IMR-90 (cell line): ENCODE measurements around the gene ATP6V0C. TPM values are rescaled to one million over a fixed set of nuclear protein-coding genes. Genes with fewer than 3 reads are reported as not detected.
A peak's percentile ranks its signal among the peaks of the same experiment; 100 is the strongest.

Experiments used
- ATAC-seq: fragments of 200-7000 bp; cut with Tn5 transposase; 2 replicates; pipeline ENCODE4 v1.9.1; 2020; ENCODE audit warnings: low read depth, mild to moderate bottlenecking, moderate library complexity
- BruUV-seq: library from RNA; stranded (reverse); fragments of 400-500 nt; replicated peaks from 2 replicates; lab custom pipeline; 2021; lab: Mats Ljungman, UMichigan
- CTCF ChIA-PET: fragments of 300-600 bp; formaldehyde crosslinking; extraction: SDS; loops from one replicate; lab custom pipeline; 2021; ENCODE audit warnings: antibody characterized with exemption; lab: Yijun Ruan, JAX
- POLR2A ChIA-PET: fragments of 300-600 bp; sonication (Branson Sonifier 250); formaldehyde crosslinking; loops from one replicate; lab custom pipeline; 2022; ENCODE audit warnings: antibody characterized with exemption; ENCODE audit not compliant: unreplicated experiment; lab: Charles Lee
- DNase-seq: peaks from one replicate; pipeline ENCODE4 v3.0.0; 2013
- H2AFZ ChIP-seq: replicated peaks from 2 replicates; pipeline ENCODE3; 2013; ENCODE audit warnings: low read length, mild to moderate bottlenecking; ENCODE audit not compliant: poor library complexity
- H2AK5ac ChIP-seq: 2 replicates; pipeline ENCODE4 v1.6.1; 2013; ENCODE audit warnings: low read depth, low read length, inconsistent platforms
- H2AK9ac ChIP-seq: replicated peaks from 2 replicates; pipeline ENCODE3; 2013; ENCODE audit warnings: mild to moderate bottlenecking, low read depth, low read length, moderate library complexity; ENCODE audit not compliant: poor library complexity
- H2BK120ac ChIP-seq: 2 replicates; pipeline ENCODE4 v1.6.1; 2013; ENCODE audit warnings: low read depth, low read length, inconsistent platforms
- H2BK15ac ChIP-seq: 3 replicates; pipeline ENCODE4 v1.6.1; 2013; ENCODE audit warnings: low read depth, low read length, inconsistent platforms
- H2BK20ac ChIP-seq: 2 replicates; pipeline ENCODE4 v1.6.1; 2013; ENCODE audit warnings: low read depth, mild to moderate bottlenecking, inconsistent platforms, low read length, moderate library complexity
- H2BK5ac ChIP-seq: 2 replicates; pipeline ENCODE4 v1.6.1; 2013; ENCODE audit warnings: mild to moderate bottlenecking, low read depth, low read length, inconsistent platforms; ENCODE audit not compliant: poor library complexity, severe bottlenecking
- H3K14ac ChIP-seq: replicated peaks from 2 replicates; pipeline ENCODE4 v1.6.1; 2013; ENCODE audit warnings: low read depth, low read length, inconsistent platforms
- H3K18ac ChIP-seq: 2 replicates; pipeline ENCODE4 v1.6.1; 2013; ENCODE audit warnings: low read depth, low read length, control low read depth
- H3K23ac ChIP-seq: 2 replicates; pipeline ENCODE4 v1.6.1; 2013; ENCODE audit warnings: low read depth, low read length, inconsistent platforms
- H3K27ac ChIP-seq: 2 replicates; pipeline ENCODE4 v1.5.1; 2013; ENCODE audit warnings: mild to moderate bottlenecking, control low read depth, low read length; ENCODE audit not compliant: insufficient read depth
- H3K27me3 ChIP-seq: 2 replicates; pipeline ENCODE4 v1.6.1; 2013; ENCODE audit warnings: low read length; ENCODE audit not compliant: control insufficient read depth, insufficient read depth
- H3K36me3 ChIP-seq: 2 replicates; pipeline ENCODE4 v1.6.1; 2013; ENCODE audit warnings: low read length, mixed read lengths; ENCODE audit not compliant: control insufficient read depth, insufficient read depth
- H3K4ac ChIP-seq: 2 replicates; pipeline ENCODE4 v1.6.1; 2013; ENCODE audit warnings: low read depth, low read length, inconsistent platforms
- H3K4me1 ChIP-seq: 2 replicates; pipeline ENCODE4 v1.6.1; 2013; ENCODE audit warnings: low read length, mixed read lengths; ENCODE audit not compliant: control insufficient read depth, insufficient read depth
- H3K4me2 ChIP-seq: 2 replicates; pipeline ENCODE4 v1.6.1; 2013; ENCODE audit warnings: low read depth, mild to moderate bottlenecking, control low read depth, low read length, moderate library complexity
- H3K4me3 ChIP-seq: 2 replicates; pipeline ENCODE4 v1.5.1; 2013; ENCODE audit warnings: low read depth, mild to moderate bottlenecking, control low read depth, low read length, moderate library complexity; ENCODE audit not compliant: insufficient read depth
- H3K56ac ChIP-seq: 2 replicates; pipeline ENCODE4 v1.6.1; 2013; ENCODE audit warnings: low read length, inconsistent platforms; ENCODE audit not compliant: insufficient read depth; ENCODE audit errors: extremely low read depth
- H3K79me1 ChIP-seq, 2 experiments: 2 replicates each; pipeline ENCODE4 v1.6.1; 2013; ENCODE audit warnings: low read length in 2 of 2, inconsistent platforms in 1 of 2, low read depth in 1 of 2
- H3K9ac ChIP-seq: 2 replicates; pipeline ENCODE4 v1.6.1; 2013; ENCODE audit warnings: low read depth, low read length, control low read depth
- H3K9me1 ChIP-seq: 2 replicates; pipeline ENCODE4 v1.6.1; 2013; ENCODE audit warnings: low read length, inconsistent platforms; ENCODE audit not compliant: insufficient read depth
- H3K9me3 ChIP-seq: 2 replicates; pipeline ENCODE4 v1.6.1; 2013; ENCODE audit warnings: low read length; ENCODE audit not compliant: control insufficient read depth, insufficient read depth
- H4K20me1 ChIP-seq: 2 replicates; pipeline ENCODE4 v1.6.1; 2013; ENCODE audit warnings: low read length, inconsistent platforms; ENCODE audit not compliant: insufficient read depth
- H4K5ac ChIP-seq: 2 replicates; pipeline ENCODE4 v1.6.1; 2013; ENCODE audit warnings: mild to moderate bottlenecking, low read depth, low read length, control low read depth
- H4K8ac ChIP-seq, 2 experiments: 2 replicates each; pipeline ENCODE4 v1.6.1; 2013; ENCODE audit warnings: low read depth in 2 of 2, low read length in 2 of 2, control low read depth in 1 of 2, inconsistent platforms in 1 of 2
- H4K91ac ChIP-seq: 2 replicates; pipeline ENCODE4 v1.6.1; 2013; ENCODE audit warnings: low read depth, low read length, inconsistent platforms; ENCODE audit not compliant: insufficient read depth
- CTCF ChIP-seq: conservative IDR thresholded peaks from 2 replicates; pipeline ENCODE4 v1.5.1; 2012; ENCODE audit warnings: mild to moderate bottlenecking, low read depth, low read length, improper control_type of control experiment
- POLR2A ChIP-seq: IDR thresholded peaks from 2 replicates; pipeline ENCODE4 v1.6.1; 2012; ENCODE audit warnings: mild to moderate bottlenecking, low read depth, low read length
- RAD21 ChIP-seq: IDR thresholded peaks from 2 replicates; pipeline ENCODE4 v1.6.1; 2012; ENCODE audit warnings: low read length, improper control_type of control experiment
- USF2 ChIP-seq: fragments of 150-350 bp; IDR thresholded peaks from 2 replicates; pipeline ENCODE4 v1.6.1; 2017; ENCODE audit warnings: mild to moderate bottlenecking, antibody characterized with exemption, low read length, low read depth
- WGBS, 2 experiments: methylation state at CpG; one replicate each; pipeline versions ENCODE4 v1.1.5 to v1.1.7; 2013; ENCODE audit warnings: missing lambda C conversion rate in 2 of 2; ENCODE audit not compliant: insufficient read length in 1 of 2; ENCODE audit errors: extremely low coverage in 2 of 2; 5-methylcytosine and 5-hydroxymethylcytosine counted together
- dilution Hi-C: fragments of 300-500 bp; cut with HindIII; formaldehyde crosslinking; loops from one replicate; pipeline ENCODE4 v1.14.3; 2018; ENCODE audit warnings: low sequenced_read_pairs; ENCODE audit not compliant: unreplicated experiment
- in situ Hi-C: fragments of 300-500 bp; cut with MboI; formaldehyde crosslinking; loops from 3 replicates; pipeline ENCODE4 v1.14.3; 2019; ENCODE audit warnings: low sequenced_read_pairs, inconsistent platforms, mixed read lengths
- intact Hi-C: fragments of 100-400 bp; cut with micrococcal nuclease; formaldehyde crosslinking; loops from 2 replicates; pipeline ENCODE4 v1.10.0; 2022
- polyA plus RNA-seq, 3 experiments: library from polyadenylated mRNA; depleted of rRNA; stranded (reverse); fragments of >200 nt; gene quantifications; 2 replicates each; pipeline ENCODE4 v1.2.3, GENCODE V29; 2012; ENCODE audit warnings: low replicate concordance in 1 of 3
- total RNA-seq: library from RNA; depleted of rRNA; stranded (reverse); fragments of >200 nt; gene quantifications from 2 replicates; pipeline ENCODE4 v1.2.3, GENCODE V29; 2012

Gene ATP6V0C
- total and polyA plus RNA-seq, 2 of the 4 experiments (the other 2 are of a cell fraction): 8.4 to 107 TPM

- Histone ChIP-seq H3K9me3 (no peaks in the 10 kb centered on the region), H2AK5ac (no peak overlapping the region), H3K27me3 (no peaks in the 10 kb centered on the region), H2BK120ac (no peak overlapping the region), H2BK20ac (no peak overlapping the region), H3K18ac (no peak overlapping the region), H3K56ac (no peak overlapping the region), H3K27ac (no peak overlapping the region), H3K4me3 (no peak overlapping the region), H3K14ac (0 out of 2 replicates have a peak overlapping the region, but pooled peaks have one; percentile 12), H3K9me1 (no peaks in the 10 kb centered on the region), H4K5ac (no peak overlapping the region), H2BK15ac (no peak overlapping the region), H3K79me1 (peaks cover 3 to 19% of the 10 kb centered on the region in 2 experiments; a peak in 2 of 4 replicates), H3K9ac (no peak overlapping the region), H4K91ac (0 out of 2 replicates have a peak overlapping the region, but pooled peaks have one; percentile 34), H3K4ac (peak overlapping the region; percentile 45), H4K8ac (no peak overlapping the region), H4K20me1 (peaks cover 17% of the 10 kb centered on the region), H2AK9ac (peak overlapping the region; percentile 73), H2AFZ (peak overlapping the region; percentile 88), H3K36me3 (peaks cover 7% of the 10 kb centered on the region; the same call in 1 of the 2 replicates), H3K4me2 (peak overlapping the region; percentile 1; the same call in 1 of the 2 replicates), H3K23ac (no peak overlapping the region), H3K4me1 (peaks cover 9% of the 10 kb centered on the region), H2BK5ac (peak overlapping the region; percentile 34)
- TF ChIP-seq RAD21 (no peak), POLR2A (no peak), USF2 (no peak), CTCF (no peak)
- ChIA-PET CTCF (interaction anchor here (0.7 to 1.0 kb wide), 3 partner anchors 13 to 34 kb away, joined by 3 to 4 read pairs (median 3); no protein-coding TSS in a partner anchor), POLR2A (no interaction called here)
- intact Hi-C loops (loop anchor here (1.0 to 2.0 kb wide), 3 partner anchors 28 to 162 kb away; partner anchors contain the start of gene ABCA3), in situ Hi-C loops (loop anchor here (10.0 kb wide), 1 partner anchor 247 kb away; the partner anchor contains the start of gene ECI1), dilution Hi-C loops (no loop called here)
- no peak for DNase-seq
- BruUV-seq: no TSS peak
- ATAC-seq: no peak
- WGBS, 2 experiments: 70% methylated on average over 11 of the region's 18 CpGs; no CpG with 5 or more reads in 1 of the 2 experiments
These were observed 11.5 kb upstream of the ATP6V0C start for GRCh38 chr16:2501946-2502895.
